Measurements from ENCODE around the gene PLCL1. TPM values are rescaled to one million over a fixed set of nuclear protein-coding genes. Genes with fewer than 3 reads are reported as not detected.

The PLCL1 gene
- polyA plus RNA-seq, 3 donors, result 0.69 to 1.4 (median 0.79) TPM

GRCh38 chr2:197972061-197972460 lies 167.7 kb downstream of the PLCL1 start:
- no peak overlapping the region for H3K27ac ChIP-seq (ENCODE audit: low read depth in 1 of 2, low read length in 2 of 2)
- no peaks in the 10 kb centered on the region for H4K20me1 ChIP-seq (ENCODE audit: insufficient read depth, low read length)
- H3K4me1 ChIP-seq (ENCODE audit: control insufficient read depth in 1 of 2, insufficient read depth in 2 of 2, low read length in 2 of 2), result no peaks in the 10 kb centered on the region
- Mint-ChIP-seq H3K27ac (no peak overlapping the region), H3K27me3 (ENCODE audit: low read depth in 3 of 3) (no peaks in the 10 kb centered on the region), H3K4me1 (no peaks in the 10 kb centered on the region), H3K9me3 (peaks cover 0 to 9% (median 3%) of the 10 kb centered on the region in 7 donors), H3K4me3 (no peak overlapping the region), H3K36me3 (no peaks in the 10 kb centered on the region)
- no CpG with 5 or more reads among the region's 2 CpGs for WGBS (ENCODE audit: insufficient coverage)
- no peaks in the 10 kb centered on the region for H3K36me3 ChIP-seq (replicated peaks in 1 of 2; ENCODE audit: control insufficient read depth in 1 of 2, insufficient read depth in 2 of 2, low read length in 2 of 2)
- no peaks in the 10 kb centered on the region for H3K27me3 ChIP-seq (ENCODE audit: control insufficient read depth in 2 of 2, insufficient read depth in 2 of 2, low read length in 2 of 2)
- no peaks in the 10 kb centered on the region for H3K79me2 ChIP-seq (ENCODE audit: insufficient read depth, low read length)
- no peak overlapping the region for H3K4me2 ChIP-seq (replicated peaks; ENCODE audit: extremely low read depth, low read length, poor library complexity, severe bottlenecking)
- intact Hi-C loops (cut with micrococcal nuclease), result no loop called here
- H3K9me3 ChIP-seq (replicated peaks in 1 of 2; ENCODE audit: control insufficient read depth in 1 of 2, insufficient read depth in 1 of 2, low read length in 2 of 2), result no peaks in the 10 kb centered on the region
- TF ChIP-seq, protein P1, sequence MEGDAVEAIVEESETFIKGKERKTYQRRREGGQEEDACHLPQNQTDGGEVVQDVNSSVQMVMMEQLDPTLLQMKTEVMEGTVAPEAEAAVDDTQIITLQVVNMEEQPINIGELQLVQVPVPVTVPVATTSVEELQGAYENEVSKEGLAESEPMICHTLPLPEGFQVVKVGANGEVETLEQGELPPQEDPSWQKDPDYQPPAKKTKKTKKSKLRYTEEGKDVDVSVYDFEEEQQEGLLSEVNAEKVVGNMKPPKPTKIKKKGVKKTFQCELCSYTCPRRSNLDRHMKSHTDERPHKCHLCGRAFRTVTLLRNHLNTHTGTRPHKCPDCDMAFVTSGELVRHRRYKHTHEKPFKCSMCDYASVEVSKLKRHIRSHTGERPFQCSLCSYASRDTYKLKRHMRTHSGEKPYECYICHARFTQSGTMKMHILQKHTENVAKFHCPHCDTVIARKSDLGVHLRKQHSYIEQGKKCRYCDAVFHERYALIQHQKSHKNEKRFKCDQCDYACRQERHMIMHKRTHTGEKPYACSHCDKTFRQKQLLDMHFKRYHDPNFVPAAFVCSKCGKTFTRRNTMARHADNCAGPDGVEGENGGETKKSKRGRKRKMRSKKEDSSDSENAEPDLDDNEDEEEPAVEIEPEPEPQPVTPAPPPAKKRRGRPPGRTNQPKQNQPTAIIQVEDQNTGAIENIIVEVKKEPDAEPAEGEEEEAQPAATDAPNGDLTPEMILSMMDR (IDR thresholded peaks at IDR 0.05), result no peak
- no peak for DNase-seq
- H3K4me3 ChIP-seq (replicated peaks in 1 of 3; ENCODE audit: low read depth in 2 of 3, low read length in 3 of 3), result no peak overlapping the region
- H2AFZ ChIP-seq (ENCODE audit: insufficient read depth, low read depth, low read length, poor library complexity, severe bottlenecking), result no peak overlapping the region
- H3K9ac ChIP-seq (ENCODE audit: insufficient read depth, low read length, poor library complexity, severe bottlenecking), result no peak overlapping the region

- no peaks in the 10 kb centered on the region for H3K9me3 ChIP-seq (replicated peaks in 1 of 2; ENCODE audit: control insufficient read depth in 1 of 2, insufficient read depth in 1 of 2, low read length in 2 of 2)
- Mint-ChIP-seq H3K4me1 (no peaks in the 10 kb centered on the region), H3K36me3 (no peaks in the 10 kb centered on the region), H3K27me3 (ENCODE audit: low read depth in 3 of 3) (no peaks in the 10 kb centered on the region), H3K27ac (no peak overlapping the region), H3K4me3 (no peak overlapping the region), H3K9me3 (peaks cover 0 to 8% (median 2%) of the 10 kb centered on the region in 7 donors)
- no peak for DNase-seq
- H3K27ac ChIP-seq (ENCODE audit: low read depth in 1 of 2, low read length in 2 of 2), result no peak overlapping the region
- intact Hi-C loops (cut with micrococcal nuclease), result no loop called here
- WGBS (ENCODE audit: insufficient coverage), result no CpG with 5 or more reads among the region's 2 CpGs
- H3K27me3 ChIP-seq (ENCODE audit: control insufficient read depth in 2 of 2, insufficient read depth in 2 of 2, low read length in 2 of 2), result no peaks in the 10 kb centered on the region
- H2AFZ ChIP-seq (ENCODE audit: insufficient read depth, low read depth, low read length, poor library complexity, severe bottlenecking), result no peak overlapping the region
- no peaks in the 10 kb centered on the region for H4K20me1 ChIP-seq (ENCODE audit: insufficient read depth, low read length)
- H3K4me1 ChIP-seq (ENCODE audit: control insufficient read depth in 1 of 2, insufficient read depth in 2 of 2, low read length in 2 of 2), result no peaks in the 10 kb centered on the region
- H3K4me3 ChIP-seq (replicated peaks in 1 of 3; ENCODE audit: low read depth in 2 of 3, low read length in 3 of 3), result no peak overlapping the region
- no peaks in the 10 kb centered on the region for H3K79me2 ChIP-seq (ENCODE audit: insufficient read depth, low read length)
- H3K9ac ChIP-seq (ENCODE audit: insufficient read depth, low read length, poor library complexity, severe bottlenecking), result no peak overlapping the region
- TF ChIP-seq, protein P1 (IDR thresholded peaks at IDR 0.05), result no peak
- H3K36me3 ChIP-seq (replicated peaks in 1 of 2; ENCODE audit: control insufficient read depth in 1 of 2, insufficient read depth in 2 of 2, low read length in 2 of 2), result no peaks in the 10 kb centered on the region
- no peak overlapping the region for H3K4me2 ChIP-seq (replicated peaks; ENCODE audit: extremely low read depth, low read length, poor library complexity, severe bottlenecking)
Measured at GRCh38 chr2:197972587-197972986, 168.2 kb downstream of the PLCL1 start.

All from CD14-positive monocyte (primary cell).